ENCODE data around the gene TNNI3K.

The TNNI3K gene

DNA sequence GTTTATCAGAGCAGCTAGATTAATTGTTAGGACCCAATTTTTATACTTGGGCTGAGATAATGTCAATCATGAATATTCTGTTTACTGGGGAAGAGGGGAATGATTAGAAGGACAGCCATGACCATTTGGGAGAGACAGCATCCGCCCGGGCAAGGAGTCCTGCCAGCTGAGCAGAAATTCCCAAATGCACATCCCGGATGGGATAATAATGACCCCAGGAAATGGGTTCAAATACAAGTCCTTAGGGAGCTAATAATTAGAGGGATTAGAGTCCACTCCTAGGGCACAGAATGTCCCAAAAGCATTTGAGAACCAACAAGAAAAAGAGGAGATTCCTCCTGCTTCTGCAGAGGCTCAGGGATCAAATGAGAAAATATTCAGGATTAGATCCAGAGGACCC is 161.3 kb downstream of the TNNI3K start:
- no peak for DNase-seq

DNA sequence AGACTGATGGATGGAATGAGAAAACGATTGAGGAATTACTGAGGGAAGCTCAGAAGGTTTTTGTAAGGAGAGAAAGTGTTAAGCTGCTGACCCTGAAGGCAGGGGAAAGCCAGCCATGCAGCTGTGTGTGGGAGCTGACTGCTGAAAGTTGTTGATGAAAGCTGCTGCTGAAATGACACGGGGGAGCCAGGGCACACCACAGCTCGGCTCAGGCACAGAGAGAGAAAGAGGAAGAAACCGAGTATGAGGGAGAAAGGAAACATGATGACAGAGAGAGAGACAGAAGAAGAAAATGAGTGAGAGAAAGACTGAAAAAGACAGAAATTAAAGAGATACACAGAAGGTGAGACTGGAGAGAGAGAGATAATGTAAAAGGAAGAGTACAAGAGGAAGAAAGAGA is 161.7 kb downstream of the TNNI3K start:
- no peak for DNase-seq

DNA sequence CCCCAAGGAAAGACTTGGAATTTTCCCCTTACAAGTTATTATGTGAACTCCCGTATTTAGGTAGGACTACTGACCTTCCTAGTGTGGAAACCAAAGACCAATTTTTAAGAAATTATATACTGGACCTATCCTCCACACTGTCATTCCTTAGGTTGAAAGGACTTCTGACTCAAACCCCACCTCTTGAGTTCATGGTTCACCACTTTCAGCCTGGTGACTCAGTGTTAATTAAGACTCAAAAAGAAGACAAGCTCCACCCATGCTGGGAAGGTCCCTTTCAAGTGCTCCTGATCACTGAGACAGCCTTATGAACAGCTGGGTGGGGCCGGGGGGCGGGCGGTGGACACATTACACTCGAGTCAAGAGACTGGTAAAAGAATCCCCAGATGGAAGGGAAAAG is 164.1 kb downstream of the TNNI3K start:
- no peak for DNase-seq

DNA sequence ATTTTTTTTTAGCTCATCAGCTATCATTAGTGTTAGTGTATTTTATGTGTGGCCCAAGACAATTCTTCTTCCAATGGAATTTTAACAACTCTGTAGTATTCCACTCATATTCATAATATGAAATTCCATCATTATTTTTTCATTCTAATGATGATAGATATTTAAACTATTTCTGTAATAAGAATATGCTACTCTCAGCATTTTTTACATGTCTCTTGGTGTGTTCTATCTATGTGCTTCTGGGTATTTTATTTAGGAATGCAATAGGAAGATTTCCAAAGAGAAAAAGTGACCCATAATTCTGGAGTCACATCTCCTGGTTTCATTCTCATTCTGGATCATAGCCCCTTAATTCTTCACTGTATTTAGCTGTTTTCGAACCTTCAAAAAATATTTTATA is 167.7 kb downstream of the TNNI3K start:
- no peak for DNase-seq

DNA sequence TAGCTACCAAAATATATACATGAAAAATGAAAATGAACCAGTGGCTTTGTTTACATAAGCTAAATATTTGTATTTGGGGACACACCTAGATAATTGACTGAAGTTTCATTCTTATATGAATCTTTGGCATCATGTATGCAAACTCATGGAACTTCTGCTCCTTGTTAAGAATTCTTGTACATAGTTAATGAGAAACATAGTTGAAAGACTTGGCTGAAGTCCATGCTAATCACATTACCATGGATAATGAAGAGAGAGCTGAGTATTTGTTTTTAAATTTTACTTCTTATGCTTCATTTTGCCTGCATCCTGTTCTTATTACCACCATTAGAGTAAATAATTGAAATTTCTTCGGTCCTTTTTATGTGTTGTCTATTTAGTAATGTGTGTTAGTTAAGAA is 168.4 kb downstream of the TNNI3K start:
- DNase-seq, result no peak

DNA sequence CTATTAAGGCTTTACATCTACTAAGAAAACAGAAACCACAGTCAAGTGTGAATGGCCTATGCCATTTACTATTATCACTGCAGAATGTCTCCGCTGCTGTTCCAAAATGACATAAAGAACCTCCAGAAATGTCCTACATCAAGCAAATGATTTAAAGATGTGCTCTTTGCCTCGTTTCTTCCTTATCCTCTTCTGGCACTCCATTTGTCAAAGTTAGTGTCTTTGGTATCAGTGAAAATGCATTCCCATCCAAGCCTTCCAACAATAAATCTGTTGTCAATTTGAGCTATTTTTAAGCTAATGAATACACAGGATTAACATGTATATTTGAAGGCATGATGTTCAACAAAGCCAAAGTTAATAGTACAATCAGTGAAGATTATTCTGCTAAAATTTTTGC is 171.6 kb downstream of the TNNI3K start:
- DNase-seq, result no peak

DNA sequence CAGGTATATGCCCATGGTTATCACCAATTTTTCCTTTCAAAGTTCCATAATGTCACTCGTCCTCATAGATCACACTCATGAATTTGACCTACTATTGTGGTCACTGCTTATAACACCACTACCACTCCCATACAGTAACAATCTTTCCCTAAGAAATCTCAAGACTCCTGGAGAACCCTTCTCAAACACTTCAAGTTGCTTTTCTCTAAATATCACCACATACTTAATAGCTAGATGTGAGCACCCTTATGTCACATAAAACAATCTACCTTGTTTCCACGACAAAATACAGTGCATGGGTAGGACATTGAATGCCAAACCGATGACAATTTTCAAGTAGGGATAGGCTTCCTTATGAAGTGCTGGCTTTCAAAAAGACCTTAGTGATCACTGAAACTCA is 172.7 kb downstream of the TNNI3K start:
- no peak for DNase-seq

DNA sequence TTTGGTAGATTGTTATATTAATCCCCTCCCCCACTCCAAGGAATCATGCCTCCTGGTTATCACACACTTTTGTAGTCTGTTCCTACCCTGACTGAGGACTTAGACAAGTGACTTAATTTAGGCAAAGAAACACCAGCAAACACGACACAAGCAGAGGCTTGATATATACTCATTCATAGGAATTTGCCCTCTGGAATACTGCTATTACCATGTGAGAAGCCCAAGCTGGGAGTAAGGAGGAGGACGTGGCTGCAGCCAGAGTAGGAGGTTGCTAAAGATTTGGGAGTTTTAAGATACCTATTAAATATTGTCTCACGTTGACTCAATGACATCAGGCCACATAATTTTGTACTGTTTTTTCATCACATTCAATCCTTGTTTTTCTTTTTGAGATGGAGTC is 177.1 kb downstream of the TNNI3K start:
- no peak for DNase-seq

DNA sequence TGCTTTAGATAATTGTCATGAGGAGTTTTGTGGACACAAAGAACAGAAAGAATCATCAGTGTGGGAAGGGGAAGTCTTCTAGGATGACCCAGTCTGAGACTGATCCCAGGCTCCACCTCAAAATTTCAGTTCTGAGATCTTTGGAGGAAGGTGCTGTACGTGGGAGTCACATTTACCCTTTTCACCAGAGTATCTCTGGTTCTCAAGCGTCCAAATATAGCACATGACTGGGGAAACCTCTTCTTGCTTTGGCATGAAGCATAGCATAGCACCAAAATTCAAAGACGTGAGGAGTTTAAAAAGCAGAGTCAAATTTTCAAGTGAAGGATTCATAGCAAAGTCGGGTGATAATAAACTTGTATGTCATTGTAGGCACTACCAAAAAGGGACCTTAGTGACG is 180.7 kb downstream of the TNNI3K start:
- no peak for DNase-seq

DNA sequence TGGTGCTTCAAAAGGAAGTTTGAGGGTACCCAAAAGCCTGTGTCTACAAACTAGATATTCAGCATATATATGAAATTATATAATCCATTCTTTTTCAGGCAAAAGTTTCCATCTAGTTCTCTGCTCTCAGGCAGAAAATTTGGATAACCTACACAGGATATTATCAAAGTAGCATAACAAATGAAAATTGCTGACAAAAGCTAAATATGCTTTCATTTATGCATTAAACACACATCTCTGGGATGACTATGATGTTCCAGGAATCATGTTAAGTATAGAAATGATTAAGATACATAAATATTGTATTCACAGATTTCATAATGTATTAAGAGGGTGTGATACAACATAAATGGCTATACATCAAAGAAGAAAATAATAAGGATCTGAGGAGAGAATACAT is 184.4 kb downstream of the TNNI3K start:
- no peak for DNase-seq

DNA sequence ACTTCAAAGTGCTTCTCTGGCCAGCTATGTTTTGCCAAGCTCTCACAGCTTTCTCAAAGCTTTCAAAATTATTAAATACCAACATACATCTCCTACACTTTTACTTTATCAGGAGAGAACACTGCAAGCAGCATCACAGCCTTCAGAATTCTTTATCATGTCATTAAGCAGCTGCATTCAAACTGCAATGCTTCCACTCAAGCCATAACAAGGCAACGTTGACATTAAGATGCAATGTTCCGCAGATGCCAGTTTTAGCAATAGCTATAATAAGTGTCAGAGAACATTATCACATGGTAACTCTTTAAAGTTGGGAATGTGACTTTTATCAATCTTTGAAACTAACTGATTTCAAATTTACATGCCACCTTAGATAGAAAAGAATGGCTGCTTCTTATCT is 185.3 kb downstream of the TNNI3K start:
- no peak for DNase-seq

DNA sequence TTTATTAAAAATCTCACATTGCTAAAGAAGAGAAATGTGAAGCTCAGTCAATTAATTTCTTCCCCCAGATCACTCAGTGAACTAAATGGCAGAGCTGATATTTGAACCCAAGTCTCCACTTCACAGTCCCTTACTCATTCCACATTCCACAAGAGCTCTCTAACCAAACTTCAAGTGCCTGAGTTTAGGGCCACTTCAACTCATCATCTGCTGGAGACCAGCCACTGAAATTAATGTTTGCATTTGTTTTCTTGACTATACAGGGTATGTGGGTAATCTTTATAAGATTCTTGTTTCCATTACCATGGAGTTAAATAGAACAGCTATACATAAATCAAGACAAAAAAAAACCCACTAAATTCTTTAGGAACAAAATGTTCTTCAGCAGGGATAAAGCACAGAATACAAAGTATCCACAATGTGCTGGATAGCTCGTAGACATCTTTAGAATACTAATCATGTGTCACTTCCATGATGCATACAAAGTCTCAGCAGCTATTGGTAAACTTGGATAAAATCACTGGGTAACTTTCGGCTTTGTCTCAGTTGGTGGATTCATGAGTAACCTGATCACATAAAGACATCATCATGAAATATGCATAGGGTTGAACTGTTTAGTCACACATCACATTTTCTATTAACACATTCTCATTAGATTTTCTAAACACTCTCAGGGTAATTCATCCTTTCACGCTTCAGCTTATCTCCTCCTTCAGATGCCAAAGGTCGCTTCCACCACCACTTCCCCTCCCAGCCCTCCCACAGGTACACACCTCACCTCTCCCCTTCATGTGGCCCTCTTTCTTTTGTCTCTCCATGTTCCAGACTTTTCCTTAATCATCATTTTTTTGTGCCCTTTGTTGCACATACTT is 187.5 kb downstream of the TNNI3K start:
- no peak for DNase-seq

DNA sequence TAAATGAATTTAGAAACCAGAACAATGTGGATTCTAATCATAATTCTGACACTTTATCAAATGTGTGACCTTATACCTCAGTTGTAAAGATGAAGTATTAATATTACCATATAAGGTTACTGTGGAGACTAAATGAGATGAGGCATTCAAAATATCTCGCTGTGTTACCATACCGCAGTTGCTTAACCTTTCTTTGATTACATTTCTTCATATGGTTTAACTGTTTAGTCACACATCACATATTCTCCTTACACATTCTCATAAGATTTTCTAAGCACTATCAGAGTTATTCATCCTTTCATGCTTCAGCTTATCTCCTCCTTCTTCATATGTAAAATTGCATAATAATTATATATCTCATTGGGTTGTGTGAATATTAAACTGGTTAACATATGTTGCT is 188.3 kb downstream of the TNNI3K start:
- no peak for DNase-seq

DNA sequence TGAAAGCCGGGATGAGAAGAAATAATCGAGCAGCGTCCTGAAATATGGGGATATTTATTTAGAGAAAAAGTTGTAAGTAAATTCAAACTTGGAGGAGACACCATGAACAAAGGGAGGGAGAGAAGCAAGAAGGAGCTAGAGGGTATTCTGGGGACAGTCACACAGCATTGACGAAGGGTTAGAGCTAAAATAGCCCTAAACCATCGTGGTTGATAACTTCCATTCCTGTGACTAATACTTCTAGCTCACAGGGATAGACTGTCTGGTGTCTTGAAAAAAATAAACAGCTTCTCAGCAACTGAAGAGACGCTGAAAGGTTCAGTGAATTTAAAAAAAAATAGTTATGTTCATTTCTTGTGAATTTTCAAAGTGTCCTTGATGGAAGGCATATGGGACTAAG is 190.5 kb downstream of the TNNI3K start:
- DNase-seq, result no peak

DNA sequence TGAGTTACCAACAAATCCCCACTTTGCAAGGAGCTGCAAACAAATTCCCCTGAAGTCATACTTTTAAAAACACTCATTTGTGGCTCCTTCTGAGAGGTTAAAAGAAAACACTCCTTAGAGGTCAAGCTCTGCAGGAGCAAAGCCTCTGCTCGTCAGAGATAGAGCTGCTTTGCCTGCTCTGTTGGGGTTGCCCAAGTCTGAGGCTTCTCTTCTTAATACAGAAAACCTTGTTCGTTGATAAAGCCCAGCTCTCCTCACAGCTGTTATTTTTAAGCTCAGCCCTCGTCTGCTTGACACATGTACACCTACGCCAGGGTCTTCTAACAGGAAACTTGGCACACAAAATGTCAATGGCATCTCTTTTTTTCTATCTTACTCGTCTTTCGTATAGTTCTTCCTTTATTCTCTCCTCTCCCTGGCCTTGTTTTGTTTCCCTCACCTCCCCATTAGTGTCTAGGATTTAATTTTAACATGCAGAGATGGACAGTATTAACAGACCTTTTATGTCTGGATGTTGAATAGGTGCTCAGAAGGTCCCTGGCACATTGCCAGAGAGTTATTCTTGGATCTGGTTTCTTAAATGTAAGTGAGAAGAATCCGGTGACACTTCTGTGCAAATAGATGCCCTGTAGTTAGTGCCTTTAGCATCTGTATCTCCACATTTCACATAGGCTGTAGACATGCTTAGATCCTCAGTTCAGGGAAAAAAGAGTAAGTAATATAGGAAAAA is 191.2 kb downstream of the TNNI3K start:
- no peak for DNase-seq

DNA sequence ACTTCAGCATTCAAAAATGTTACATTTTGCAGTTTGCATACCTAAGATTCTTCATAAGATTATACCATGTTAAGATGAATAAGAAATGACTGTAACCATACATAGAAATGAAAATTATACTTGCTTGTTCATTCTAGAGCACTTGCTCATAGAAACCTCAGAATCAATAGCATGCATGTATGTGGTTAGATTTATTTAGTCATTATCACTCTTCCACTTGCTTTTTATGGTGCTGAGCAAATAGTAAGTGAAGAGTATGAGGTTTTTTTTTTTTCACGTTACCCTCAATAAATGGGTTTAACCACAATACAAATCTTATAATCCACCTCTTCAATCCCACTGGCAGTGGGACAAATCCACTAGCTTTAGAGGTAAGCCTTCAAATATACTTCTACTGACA is 192.5 kb downstream of the TNNI3K start:
- DNase-seq, result no peak

DNA sequence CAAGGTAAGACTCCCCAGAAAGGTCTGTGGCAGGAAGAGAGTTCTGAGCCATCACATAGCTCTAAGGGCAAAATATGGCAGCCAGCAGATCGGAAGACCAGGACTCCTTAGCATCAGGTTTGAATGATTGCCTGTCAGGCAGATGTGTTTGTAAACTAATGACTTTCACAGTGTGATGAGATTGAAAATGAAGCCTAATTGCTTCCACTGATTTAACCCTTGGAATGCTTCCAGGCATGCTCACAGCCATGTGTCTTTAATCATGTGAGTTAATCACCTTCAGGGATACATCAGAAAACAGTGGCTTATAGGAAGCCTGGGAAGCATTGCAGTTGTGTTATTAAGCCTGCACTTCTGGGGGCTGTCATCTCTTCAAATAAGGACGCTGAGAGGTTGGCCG is 194.4 kb downstream of the TNNI3K start:
- DNase-seq, result peak; percentile 82

DNA sequence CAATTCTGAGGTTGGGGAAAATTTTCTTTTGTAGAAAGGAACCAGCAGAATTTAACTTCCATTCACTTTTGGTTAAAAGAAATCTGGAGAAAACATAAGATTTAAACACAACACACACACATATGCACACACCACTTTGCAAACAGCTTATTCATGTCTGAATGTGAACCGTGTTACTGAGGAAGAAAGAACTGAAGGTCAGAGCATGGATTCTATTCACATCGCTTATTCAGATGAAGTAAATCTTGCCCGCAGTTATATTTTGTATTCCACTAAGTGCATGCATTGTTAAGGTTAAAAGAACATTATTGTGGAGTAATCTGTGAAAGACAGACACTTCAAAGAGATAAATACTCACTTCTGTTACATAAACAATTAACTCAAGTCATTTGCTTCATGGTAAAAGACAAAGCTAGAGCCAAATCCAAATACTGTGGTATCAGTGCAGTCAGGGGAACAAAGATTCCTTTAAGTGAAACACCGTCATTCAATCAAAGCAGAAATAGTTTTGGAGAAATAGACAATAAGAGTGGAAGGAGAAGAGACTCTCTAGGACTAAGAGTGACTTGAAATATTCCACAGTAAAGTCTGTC is 195.3 kb downstream of the TNNI3K start:
- no peak for DNase-seq

DNA sequence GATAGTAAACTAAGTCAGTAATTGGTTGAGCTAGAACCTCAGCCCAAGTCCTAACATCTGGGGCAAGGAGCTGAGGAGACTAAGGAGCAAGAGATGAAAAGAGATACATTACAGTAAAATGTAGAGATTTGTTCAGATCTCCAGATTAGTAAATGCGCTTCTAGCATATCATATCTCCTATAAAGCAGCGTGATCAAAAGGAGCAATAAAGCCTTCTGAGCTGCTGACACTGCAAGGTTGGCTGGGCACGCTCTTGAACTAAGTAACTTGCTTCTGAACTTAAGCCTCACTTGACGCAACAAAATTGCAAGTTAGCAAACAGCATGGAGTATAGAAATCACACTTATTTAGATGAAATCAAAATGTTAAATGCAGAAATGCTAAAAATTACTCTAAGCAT is 196.3 kb downstream of the TNNI3K start:
- no peak for DNase-seq

DNA sequence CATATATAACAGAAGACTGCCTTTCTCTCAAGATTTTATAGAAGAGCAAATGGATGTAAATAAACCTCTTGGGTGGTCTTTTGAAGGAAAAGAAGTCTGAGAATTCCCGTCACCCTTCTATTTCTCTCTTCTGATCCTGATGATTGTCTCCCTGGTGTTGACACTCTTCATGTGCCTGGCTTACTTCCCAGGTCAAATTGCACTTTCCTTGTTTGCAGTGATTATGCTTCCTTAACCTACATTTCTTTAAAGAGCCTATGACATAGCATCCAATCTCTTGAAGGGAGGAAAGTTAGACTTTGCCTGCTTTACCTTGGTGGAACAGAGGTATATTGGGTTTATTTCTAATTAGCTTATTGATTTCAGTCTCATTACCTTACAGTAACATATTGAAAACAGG is 197.1 kb downstream of the TNNI3K start:
- no peak for DNase-seq

DNA sequence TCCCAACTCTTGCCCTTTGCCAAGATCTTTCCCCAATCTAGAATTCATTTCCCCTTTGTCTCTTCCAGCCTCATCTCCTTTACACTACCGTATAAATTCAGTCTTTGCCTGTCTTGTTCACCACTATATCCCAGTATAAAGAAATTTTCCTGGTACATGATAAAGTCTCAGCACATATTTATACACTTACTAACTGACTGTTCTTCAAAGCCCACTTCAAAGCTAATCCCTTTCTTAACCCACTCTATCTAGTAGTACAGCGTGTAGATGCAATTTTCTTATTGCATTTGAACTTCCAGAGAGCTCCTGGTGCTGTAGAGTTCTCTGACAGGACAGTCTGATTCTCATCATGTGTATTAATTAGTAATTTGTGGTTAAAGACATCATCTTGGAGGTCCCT is 199.1 kb downstream of the TNNI3K start:
- no peak for DNase-seq

DNA sequence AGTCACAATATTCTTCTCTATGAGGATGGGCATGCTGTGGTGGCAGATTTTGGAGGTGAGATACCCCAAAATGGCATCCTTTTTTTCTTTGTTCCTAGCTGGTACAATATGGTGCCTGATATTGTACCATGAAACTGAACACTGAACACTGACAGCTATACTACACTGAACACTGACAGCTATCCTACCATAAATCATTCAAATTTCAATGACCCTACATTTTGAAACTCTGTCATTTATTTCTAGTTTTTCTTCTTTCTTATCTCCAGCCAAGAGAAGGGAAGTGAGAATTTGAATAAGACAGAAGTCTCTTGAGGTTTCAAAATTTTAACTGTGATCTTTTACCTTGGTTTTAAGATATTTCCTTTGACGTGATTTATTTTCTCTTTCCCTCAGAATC is 200.9 kb downstream of the TNNI3K start:
- no peak for DNase-seq

DNA sequence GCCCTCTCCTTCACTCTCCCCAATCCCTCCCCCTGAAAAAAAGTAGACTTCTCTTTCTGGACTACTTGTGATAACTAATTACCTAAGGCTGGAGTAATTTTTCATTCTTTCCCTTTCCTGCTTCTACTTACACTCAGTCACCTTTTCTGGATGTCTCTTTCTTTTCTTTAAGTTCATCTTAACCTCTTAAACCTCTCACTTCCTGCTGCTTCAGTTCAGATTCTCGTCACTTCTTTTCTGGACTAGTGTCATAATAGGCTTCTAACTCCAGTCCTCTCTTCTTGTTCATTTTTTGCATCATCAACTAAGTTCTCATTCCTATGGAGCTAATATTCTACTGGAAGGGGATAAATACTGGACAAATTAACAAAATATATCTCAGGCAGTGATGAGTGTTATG is 201.8 kb downstream of the TNNI3K start:
- no peak for DNase-seq

DNA sequence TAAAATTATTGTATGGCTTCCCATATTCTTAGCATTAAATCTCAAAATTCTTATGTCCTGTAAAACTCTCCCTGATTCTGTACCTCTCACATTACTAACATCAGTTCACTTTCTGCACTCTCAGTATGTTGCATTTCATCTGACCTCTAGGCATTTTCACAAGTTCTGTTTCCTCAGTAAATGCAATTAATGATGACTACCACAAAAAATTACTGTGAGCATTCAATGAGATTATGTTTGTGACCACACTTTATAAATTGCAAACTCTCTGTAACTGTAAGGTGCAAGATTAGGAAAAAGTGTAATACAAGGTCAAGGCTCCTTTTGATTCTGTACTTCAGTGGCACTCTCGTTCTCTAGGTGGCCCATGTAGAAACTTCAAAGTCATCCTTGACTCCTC is 216.8 kb downstream of the TNNI3K start:
- DNase-seq, result no peak
